GM19035 (cell line): Measurements from ENCODE around the gene ADAMTS16.

Experiments
- ATAC-seq: cut with Tn5 transposase; IDR thresholded peaks from one replicate; pipeline ENCODE4 v1.9.1; 2021; ENCODE audit not compliant: unreplicated experiment

Gene ADAMTS16

GRCh38 chr5:5339257-5339656, 199.1 kb downstream of the ADAMTS16 start:
- ATAC-seq = no peak

DNA sequence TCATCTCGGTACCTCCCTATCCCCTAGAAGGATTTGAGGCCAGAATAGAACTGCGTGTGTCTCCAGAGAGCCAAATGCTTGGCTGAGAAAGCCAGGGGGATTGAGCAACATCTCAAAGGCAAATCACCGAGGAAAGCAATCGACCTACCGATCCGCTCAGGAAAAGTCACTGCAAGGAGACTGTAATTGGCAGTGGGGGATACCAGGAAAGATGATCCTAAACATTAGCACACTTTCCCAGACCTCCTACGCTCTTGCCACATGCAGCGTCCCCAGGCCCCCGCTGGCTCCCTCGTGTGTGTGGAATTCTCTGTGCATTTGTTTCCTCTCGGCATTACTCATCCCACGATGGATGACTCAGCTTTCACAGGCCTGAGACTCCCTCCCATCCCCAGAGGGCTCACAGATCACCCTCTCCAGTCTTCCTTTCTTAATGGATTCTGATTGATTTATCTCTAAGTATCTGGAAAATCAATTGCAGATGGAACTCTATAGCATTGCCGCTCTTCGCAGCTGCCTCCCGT, 200.1 kb downstream of the ADAMTS16 start:
- ATAC-seq = no peak

- no peak for ATAC-seq
These were observed 201.6 kb downstream of the ADAMTS16 start for GRCh38 chr5:5341531-5342292.

- ATAC-seq = no peak
These were observed 202.7 kb downstream of the ADAMTS16 start for GRCh38 chr5:5342784-5343183.

GRCh38 chr5:5343568-5343967, 203.4 kb downstream of the ADAMTS16 start:
- ATAC-seq = no peak

DNA sequence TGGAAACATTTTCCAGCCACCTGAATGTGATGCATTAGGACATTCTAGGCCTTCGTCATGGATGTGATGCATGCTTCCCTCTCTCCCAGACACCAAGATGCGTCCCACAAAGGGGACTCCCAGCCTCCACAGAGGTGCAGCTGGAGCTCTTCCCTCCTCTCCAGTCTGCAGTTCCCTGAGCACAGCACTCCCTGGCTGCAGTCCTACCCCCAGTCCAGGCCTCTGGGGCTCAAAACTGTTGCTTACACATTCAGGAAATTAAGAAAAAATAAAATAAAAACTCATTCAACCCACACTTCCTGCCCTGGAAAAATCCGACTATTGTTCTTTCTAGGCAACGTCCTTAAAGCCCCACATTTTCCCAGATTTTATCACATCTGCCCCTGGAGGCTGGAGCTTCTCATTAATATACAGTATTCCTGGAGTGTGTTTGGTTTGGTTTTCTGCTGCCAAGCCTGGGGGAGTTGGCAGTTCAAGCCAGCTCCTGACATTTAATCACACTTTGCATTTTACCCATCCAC, 204.0 kb downstream of the ADAMTS16 start:
- no peak for ATAC-seq

- ATAC-seq = no peak
These were observed 204.5 kb downstream of the ADAMTS16 start for GRCh38 chr5:5344606-5345005.

- ATAC-seq = no peak
These were observed 207.3 kb downstream of the ADAMTS16 start for GRCh38 chr5:5347442-5347841.

- ATAC-seq = no peak
These were observed 208.0 kb downstream of the ADAMTS16 start for GRCh38 chr5:5348135-5348534.

DNA sequence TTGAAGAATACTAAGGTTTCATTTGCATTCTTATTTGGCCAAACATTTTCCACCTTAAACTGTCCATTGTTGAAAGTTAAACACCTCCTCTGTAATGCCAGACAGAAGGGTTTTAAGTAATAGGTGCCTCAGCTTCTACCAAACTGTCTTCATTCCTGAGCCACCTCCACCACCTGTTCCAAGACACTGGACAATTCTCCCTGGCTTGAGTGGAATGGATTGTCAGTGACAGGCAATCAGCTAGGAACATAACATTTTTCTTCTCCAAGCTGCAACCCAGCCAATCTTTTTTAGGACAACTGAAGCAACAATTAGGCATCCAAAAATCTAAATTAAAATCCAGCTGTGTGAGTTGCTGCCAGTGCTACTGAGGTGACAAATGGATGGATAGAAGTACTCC, 208.4 kb downstream of the ADAMTS16 start:
- no peak for ATAC-seq

DNA sequence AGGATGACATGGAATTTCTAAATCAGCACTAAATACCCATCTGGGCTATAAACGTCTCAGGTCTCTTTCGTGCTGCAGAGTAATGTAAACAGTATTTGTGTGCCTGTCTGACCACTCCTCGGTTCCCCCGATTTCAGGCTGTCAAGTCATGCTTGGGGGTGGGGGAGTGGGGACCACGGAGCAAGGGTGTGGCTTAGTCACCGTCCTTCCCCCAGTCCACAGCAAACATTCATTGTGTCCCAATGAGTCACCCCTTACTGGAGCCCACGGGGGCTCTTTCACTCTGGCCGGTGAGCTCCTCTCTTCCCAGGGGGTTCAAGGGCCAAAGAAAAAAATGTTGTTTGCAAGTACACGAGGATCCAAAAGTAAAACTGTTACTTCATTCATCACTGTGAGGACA, 210.0 kb downstream of the ADAMTS16 start:
- no peak for ATAC-seq

DNA sequence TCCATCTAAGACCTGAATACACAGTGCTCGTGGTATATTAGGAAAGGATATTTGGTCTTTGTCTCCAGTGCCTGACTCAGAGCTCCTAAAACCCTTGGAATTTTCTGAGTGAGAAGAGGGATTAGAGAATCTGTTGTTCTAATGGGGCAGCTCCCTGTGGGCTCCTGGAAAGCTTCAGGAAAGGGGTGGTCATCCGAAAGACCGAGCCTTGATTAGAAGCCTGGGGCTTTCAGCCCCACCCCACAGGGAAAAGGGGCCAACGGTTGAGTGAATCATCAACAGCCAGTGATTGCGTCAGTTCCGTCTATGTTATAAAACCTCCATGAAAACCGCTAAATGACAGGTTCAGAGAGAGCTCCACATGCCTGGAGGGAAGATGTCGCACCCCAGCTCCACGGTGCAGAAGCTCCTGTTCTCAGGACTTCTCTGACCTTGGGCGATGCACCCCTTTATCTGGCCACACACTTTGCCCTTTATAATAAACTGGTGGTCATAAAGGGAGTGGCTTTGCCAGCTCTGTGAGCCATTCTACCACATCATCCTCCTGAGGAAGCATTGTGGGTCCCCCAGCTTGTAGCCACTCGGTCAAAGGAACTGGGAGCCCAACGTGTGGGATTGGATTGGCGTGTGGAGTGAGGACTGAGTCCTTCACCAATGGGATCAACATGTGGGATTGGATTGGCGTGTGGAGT, 211.3 kb downstream of the ADAMTS16 start:
- no peak for ATAC-seq

GRCh38 chr5:5352675-5353074, 212.5 kb downstream of the ADAMTS16 start:
- ATAC-seq = no peak

GRCh38 chr5:5353681-5354080, 213.6 kb downstream of the ADAMTS16 start:
- ATAC-seq = no peak

GRCh38 chr5:5356765-5357164, 216.6 kb downstream of the ADAMTS16 start:
- no peak for ATAC-seq

DNA sequence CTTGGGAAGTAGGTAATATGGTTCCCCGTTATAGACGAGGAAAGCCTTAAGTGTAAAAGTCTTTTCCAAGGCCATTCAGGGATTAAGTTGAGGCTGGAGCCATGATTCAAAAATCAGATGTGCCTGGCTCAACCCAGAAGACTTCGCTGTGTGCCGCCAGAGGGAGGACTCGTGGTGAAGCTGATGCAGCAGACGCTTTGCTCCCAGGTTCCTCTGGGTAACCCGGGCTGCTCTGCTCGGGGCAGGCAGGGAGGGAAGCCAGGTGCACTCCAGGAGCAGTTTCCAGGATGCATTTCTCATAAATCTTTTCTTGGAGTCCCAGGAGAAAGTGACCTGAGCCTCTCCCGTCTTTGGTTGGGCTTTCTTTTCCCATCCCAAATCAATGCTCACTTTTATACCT, 219.5 kb downstream of the ADAMTS16 start:
- ATAC-seq = no peak

GRCh38 chr5:5360363-5360940, 220.3 kb downstream of the ADAMTS16 start:
- no peak for ATAC-seq

DNA sequence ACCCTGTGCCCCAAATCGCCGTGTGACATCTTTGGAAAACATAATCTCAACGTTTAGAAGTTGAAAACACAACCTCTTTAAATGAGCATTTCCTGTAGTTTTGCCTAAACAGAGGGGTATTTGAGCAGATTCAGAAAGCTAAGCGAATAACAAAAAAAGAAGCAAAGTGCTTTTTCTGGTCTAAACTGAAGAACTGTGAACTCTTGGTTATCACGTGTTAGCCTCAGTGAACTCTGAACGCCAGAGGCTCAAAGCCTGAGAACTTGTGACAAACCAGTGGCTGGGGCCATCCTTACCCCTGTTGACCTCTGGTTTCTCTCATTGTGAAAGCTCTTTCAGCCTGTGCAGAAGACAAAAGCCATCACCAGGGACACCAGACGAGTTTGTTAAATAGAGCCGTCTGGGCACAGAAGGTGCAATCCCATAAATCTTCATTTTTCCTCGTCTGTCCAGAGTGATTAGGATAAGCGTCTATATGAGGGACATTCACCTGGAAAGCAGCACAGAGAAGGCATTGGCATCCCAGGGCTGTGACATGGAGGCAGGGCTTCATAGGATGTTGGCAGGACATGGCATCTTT, 220.9 kb downstream of the ADAMTS16 start:
- no peak for ATAC-seq

DNA sequence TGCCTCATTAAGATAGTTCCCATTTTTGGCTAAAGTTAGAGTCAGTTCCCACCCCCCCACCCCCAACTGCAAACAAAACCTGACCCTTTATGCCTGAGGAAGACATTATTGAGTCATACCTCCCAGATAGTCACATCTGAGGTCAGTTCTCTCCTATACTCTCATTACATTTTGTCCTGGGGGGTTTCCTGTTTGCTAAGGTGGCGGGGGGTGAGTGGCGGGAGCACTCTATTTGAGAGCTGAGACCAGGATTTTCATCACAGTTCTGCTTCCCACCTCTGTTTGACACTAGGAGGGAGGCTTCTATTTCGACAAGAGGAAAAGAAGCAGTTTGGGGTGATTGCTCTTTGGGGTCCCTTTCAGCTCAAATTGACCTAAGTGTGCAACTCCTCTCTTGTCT, 222.9 kb downstream of the ADAMTS16 start:
- no peak for ATAC-seq

DNA sequence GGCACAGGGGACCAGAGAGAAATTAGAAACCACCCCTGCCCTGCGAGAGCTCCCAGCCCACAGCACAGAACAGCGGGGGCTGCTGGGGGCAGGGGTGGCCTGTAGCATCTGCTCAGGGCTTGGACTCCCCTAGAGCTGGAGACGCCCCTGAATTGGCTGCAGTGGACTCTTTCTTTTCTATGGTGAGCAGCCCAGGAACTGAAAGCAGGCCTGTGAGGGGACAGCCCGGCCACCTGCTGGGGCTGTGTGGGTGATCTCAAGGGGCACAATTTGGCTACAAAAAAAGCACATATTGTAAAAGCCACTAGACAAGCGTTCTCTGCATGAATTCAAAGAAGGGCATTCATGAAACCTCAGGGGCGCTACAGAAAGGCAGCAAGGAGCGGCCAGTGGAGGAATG, 224.8 kb downstream of the ADAMTS16 start:
- ATAC-seq = peak; percentile 82

GRCh38 chr5:5367739-5368138, 227.6 kb downstream of the ADAMTS16 start:
- ATAC-seq = no peak
